ENCODE measurements around the gene CAMK2B.

GRCh38 chr7:44224974-44225565 is 100.3 kb downstream of the CAMK2B start:
- no peak for TF ChIP-seq CTCF (IDR thresholded peaks at IDR 0.05; ENCODE audit: insufficient read depth, low read length, poor library complexity, severe bottlenecking)
- TF ChIP-seq EZH2phosphoT487 (conservative IDR thresholded peaks at IDR 0.05; ENCODE audit: low read length), result no peak
